ENCODE data around the gene SNX33. TPM values are rescaled to one million over a fixed set of nuclear protein-coding genes. Genes with fewer than 3 reads are reported as not detected.

The SNX33 gene
- total and polyA plus RNA-seq, 12 donors: 10.1 to 41.4 (median 19.3) TPM

DNA sequence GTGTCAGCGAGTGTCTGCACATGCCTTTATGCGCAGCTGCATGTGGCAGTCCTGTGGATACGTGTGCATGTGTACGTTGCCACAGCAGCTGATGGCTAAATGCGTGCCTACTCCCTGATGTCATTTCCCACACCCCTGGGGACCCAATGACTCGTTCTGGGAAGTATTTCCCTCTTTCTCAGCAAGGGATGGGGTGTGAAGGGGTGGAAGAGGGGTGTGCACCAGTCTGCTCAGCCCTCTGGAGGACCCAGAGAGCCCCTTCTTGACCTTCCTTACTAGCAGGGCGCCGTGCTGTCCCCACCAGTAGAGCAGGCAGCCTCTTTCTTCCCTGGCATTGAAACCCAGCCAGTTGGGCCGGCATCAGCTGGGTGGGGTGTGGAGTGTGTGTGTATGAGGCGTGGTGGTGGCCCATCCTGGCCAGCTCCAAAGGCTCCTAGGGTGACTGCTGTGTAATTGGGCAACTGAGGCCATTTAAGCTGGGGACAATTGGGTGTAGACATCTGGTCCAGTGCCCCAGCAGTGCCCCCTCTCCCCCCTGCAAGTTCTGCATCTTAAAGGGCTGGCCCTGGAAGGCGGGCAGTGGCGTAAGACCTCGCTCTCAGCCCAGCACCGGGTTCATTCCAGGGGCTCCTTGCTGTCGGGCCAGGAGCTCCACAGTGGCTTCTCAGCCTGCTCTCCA is 19.2 kb downstream of the SNX33 start:
- TF ChIP-seq, protein P1, sequence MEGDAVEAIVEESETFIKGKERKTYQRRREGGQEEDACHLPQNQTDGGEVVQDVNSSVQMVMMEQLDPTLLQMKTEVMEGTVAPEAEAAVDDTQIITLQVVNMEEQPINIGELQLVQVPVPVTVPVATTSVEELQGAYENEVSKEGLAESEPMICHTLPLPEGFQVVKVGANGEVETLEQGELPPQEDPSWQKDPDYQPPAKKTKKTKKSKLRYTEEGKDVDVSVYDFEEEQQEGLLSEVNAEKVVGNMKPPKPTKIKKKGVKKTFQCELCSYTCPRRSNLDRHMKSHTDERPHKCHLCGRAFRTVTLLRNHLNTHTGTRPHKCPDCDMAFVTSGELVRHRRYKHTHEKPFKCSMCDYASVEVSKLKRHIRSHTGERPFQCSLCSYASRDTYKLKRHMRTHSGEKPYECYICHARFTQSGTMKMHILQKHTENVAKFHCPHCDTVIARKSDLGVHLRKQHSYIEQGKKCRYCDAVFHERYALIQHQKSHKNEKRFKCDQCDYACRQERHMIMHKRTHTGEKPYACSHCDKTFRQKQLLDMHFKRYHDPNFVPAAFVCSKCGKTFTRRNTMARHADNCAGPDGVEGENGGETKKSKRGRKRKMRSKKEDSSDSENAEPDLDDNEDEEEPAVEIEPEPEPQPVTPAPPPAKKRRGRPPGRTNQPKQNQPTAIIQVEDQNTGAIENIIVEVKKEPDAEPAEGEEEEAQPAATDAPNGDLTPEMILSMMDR (IDR thresholded peaks at IDR 0.05): no peak
- TF ChIP-seq POLR2A (IDR thresholded peaks at IDR 0.05): no peak
- H3K9me3 ChIP-seq (replicated peaks in 1 of 3): no peaks in the 10 kb centered on the region
- H3K27me3 ChIP-seq: no peaks in the 10 kb centered on the region
- intact Hi-C loops (cut with DNase I): no loop called here
- WGBS, 4 donors: 63 to 80% (median 71%) methylated on average over 2 to 15 of the region's 15 CpGs
- H3K4me3 ChIP-seq: no peak overlapping the region
- DNase-seq: no peak
- H3K4me1 ChIP-seq (replicated peaks in 1 of 2): peaks cover 0 to 7% of the 10 kb centered on the region in 2 donors
- H3K27ac ChIP-seq: peak overlapping the region in 2 of 5 donors; percentile 8 to 52
- H3K36me3 ChIP-seq (replicated peaks in 1 of 2): no peaks in the 10 kb centered on the region

DNA sequence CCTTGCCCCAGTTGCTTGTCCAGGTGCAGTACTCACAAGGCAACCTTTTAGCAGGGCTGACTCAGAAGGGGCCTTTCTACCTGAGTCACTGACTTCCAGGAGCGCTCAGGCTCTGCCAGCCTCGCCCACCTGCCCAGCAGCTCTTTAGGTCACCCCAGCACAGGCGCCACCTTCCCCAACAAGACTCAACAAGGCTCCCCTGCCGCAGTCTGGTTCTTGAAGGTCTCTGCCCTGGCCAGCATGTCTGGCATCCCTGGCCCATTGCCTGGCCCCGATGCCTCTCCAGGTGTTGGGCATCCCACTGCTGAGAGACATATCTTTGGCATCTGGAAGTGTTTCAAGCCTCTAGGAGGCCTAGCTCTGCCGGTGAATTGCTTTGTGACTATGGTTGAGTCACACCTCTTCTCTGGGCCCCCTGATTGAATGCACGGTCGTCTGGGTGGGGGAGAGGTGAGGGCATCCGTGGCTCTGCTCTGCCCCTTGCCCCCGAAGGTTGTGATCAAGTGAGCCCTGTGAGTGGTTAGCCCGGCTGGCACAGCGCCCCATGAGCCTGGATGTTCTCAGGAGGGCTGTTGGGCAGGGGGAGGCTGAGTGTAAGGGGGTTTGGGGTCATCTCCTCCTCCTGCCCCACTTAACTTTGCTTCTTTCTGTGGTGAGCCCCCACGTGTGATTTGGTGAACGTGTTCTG is 21.6 kb downstream of the SNX33 start:
- Histone ChIP-seq H3K4me1 (replicated peaks in 1 of 2) (peaks cover 0 to 14% of the 10 kb centered on the region in 2 donors), H3K9me3 (replicated peaks in 1 of 3) (no peaks in the 10 kb centered on the region), H3K27ac (no peak overlapping the region), H3K27me3 (no peaks in the 10 kb centered on the region), H3K4me3 (no peak overlapping the region), H3K36me3 (replicated peaks in 1 of 2) (no peaks in the 10 kb centered on the region)
- intact Hi-C loops (cut with DNase I): no loop called here
- 67 to 86% (median 83%) methylated on average over 4 to 14 of the region's 14 CpGs for WGBS, 4 donors
- no peak for TF ChIP-seq POLR2A (IDR thresholded peaks at IDR 0.05)
- TF ChIP-seq, protein P1 (IDR thresholded peaks at IDR 0.05): no peak
- DNase-seq: no peak

DNA sequence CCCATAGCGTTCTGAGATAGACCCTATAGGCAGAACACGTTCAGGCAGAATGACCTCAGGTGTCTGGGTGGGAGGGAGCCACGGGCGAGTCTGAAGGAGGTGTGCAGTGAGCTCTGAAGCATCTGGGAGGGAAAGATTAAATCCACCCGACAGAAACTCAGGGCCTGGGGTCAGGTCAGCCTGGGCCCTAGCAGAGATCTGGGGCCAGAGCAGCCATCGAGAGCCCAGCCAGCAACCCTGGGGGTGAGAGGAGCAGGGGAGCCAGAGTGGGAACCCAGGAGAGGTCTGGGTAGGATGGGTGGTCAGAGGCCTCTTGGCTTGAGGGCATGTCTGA is 22.1 kb downstream of the SNX33 start:
- intact Hi-C loops (cut with DNase I): no loop called here
- H3K27ac ChIP-seq: no peak overlapping the region
- no peaks in the 10 kb centered on the region for H3K9me3 ChIP-seq (replicated peaks in 1 of 3)
- H3K27me3 ChIP-seq: no peaks in the 10 kb centered on the region
- no peak for DNase-seq
- WGBS, 4 donors: 79 to 90% (median 84%) methylated on average over 5 to 6 of the region's 6 CpGs
- TF ChIP-seq, protein P1 (IDR thresholded peaks at IDR 0.05): no peak
- no peaks in the 10 kb centered on the region for H3K36me3 ChIP-seq (replicated peaks in 1 of 2)
- peaks cover 0 to 14% of the 10 kb centered on the region in 2 donors for H3K4me1 ChIP-seq (replicated peaks in 1 of 2)
- H3K4me3 ChIP-seq: no peak overlapping the region

DNA sequence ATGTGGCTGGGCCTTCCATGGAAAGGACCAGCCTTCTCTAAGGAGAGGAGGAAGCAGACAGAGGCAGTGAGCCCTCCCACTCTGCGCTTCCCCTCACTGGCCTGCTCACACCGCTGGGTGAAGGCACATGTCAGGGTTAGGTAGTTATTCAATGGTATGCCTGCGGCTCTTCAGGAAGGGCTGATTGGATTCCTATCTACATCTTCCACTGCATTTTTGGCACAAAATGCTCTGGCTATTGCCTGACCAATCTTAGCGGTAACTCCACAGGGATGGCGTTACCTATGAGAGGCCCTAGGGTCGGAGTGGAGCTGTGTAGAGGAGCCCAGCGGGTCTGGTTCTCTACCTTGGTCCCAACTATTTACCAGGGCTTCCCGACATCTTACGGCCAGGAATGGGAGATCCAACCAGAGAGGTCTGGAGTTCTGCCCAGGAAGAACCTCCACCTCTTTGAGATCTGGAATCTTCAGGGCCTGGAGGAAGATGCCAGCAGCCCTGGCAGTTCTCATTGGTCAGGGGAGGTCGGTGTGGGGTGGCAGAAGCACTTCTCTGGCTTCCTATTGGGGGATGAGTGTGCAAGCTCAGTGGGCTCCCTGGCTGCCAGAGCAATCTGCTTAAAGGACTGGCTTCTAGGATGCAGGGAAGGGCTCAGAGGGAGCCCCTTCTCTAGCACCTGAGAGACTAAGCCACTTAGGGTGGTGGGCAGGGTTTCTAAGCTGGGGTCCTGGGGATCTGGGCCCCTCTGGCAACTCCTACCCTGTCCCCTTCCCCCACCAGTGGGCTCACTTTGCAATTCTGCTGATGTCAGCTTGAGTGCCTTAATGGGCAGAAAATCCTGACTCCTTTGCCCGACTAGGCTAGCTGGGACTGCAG is 24.3 kb downstream of the SNX33 start:
- no peak overlapping the region for H3K27ac ChIP-seq
- H3K4me1 ChIP-seq (replicated peaks in 1 of 2): peaks cover 0 to 8% of the 10 kb centered on the region in 2 donors
- WGBS, 4 donors: 71 to 83% (median 74%) methylated on average over 3 to 11 of the region's 11 CpGs
- no peaks in the 10 kb centered on the region for H3K36me3 ChIP-seq (replicated peaks in 1 of 2)
- no peak for TF ChIP-seq POLR2A (IDR thresholded peaks at IDR 0.05)
- TF ChIP-seq, protein P1 (IDR thresholded peaks at IDR 0.05): no peak
- H3K27me3 ChIP-seq: no peaks in the 10 kb centered on the region
- intact Hi-C loops (cut with DNase I): no loop called here
- DNase-seq: no peak
- H3K4me3 ChIP-seq: no peak overlapping the region
- H3K9me3 ChIP-seq (replicated peaks in 1 of 3): no peaks in the 10 kb centered on the region

Data from adrenal gland (tissue), 12 donors.